HEK293T (cell line): Measurements from ENCODE around the gene RNASEH1.

ENCODE experiments used
- BHLHE40 ChIP-seq: fragments of 450-650 bp; IDR thresholded peaks from 2 replicates; pipeline ENCODE4 v1.6.1; 2016; ENCODE audit warnings: mild to moderate bottlenecking, moderate library complexity, borderline replicate concordance
- ELF4 ChIP-seq: fragments of 450-650 bp; IDR thresholded peaks from 2 replicates; pipeline ENCODE4 v1.6.1; 2017; ENCODE audit warnings: antibody characterized with exemption
- FOXA1 ChIP-seq: fragments of 450-650 bp; IDR thresholded peaks from 2 replicates; pipeline ENCODE4 v1.6.1; 2016; ENCODE audit warnings: mild to moderate bottlenecking
- FOXK2 ChIP-seq: fragments of 450-650 bp; IDR thresholded peaks from 2 replicates; pipeline ENCODE4 v1.6.1; 2016; ENCODE audit warnings: mild to moderate bottlenecking
- FOXM1 ChIP-seq: fragments of 450-650 bp; IDR thresholded peaks from 2 replicates; pipeline ENCODE4 v1.6.1; 2017; ENCODE audit warnings: mild to moderate bottlenecking, borderline replicate concordance
- L3MBTL2 ChIP-seq: fragments of 450-650 bp; conservative IDR thresholded peaks from 2 replicates; pipeline ENCODE4 v1.6.1; 2016; ENCODE audit warnings: mild to moderate bottlenecking
- LEF1 ChIP-seq: fragments of 450-650 bp; IDR thresholded peaks from 2 replicates; pipeline ENCODE4 v1.6.1; 2017; ENCODE audit warnings: mild to moderate bottlenecking, borderline replicate concordance
- NFRKB ChIP-seq: fragments of 450-650 bp; IDR thresholded peaks from 2 replicates; pipeline ENCODE4 v1.6.1; 2016; ENCODE audit warnings: mild to moderate bottlenecking, moderate library complexity
- SP1 ChIP-seq: fragments of 450-650 bp; IDR thresholded peaks from 2 replicates; pipeline ENCODE4 v1.6.1; 2017
- SUZ12 ChIP-seq: fragments of 450-650 bp; IDR thresholded peaks from 2 replicates; pipeline ENCODE4 v1.6.1; 2016; ENCODE audit warnings: mild to moderate bottlenecking
- TARDBP ChIP-seq: fragments of 450-650 bp; IDR thresholded peaks from 2 replicates; pipeline ENCODE4 v1.6.1; 2016
- ZNF384 ChIP-seq: fragments of 450-650 bp; IDR thresholded peaks from 2 replicates; pipeline ENCODE4 v1.6.1; 2016
- TF ChIP-seq, protein P1 (sequence below): fragments of 450-650 bp; IDR thresholded peaks from 2 replicates; pipeline ENCODE4 v1.6.1; 2016

DNA sequence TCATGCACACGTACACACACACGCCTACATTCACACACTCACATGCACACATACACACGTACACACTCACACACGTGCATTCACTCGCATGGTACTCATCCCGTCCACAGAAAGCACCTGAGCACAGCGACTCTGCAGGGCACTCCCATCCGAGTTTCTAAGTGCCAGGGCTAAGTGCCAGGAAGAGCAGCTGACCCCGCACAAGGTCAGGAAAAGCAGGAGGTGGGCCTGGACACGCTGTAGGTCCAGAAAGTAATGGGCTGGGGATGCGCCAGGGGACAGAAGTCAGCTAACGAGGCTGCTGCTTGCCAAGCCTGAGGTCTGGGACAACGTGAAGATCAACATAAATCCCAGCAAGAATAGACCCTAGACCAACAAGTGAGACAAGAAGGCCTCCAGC, 54.6 kb downstream of the RNASEH1 start:
- TF ChIP-seq FOXA1 (no peak), LEF1 (no peak), SP1 (no peak), ZNF384 (no peak), SUZ12 (no peak), BHLHE40 (no peak), FOXM1 (no peak), TARDBP (no peak), FOXK2 (no peak), NFRKB (no peak), ELF4 (no peak), L3MBTL2 (no peak)
- TF ChIP-seq, protein P1, sequence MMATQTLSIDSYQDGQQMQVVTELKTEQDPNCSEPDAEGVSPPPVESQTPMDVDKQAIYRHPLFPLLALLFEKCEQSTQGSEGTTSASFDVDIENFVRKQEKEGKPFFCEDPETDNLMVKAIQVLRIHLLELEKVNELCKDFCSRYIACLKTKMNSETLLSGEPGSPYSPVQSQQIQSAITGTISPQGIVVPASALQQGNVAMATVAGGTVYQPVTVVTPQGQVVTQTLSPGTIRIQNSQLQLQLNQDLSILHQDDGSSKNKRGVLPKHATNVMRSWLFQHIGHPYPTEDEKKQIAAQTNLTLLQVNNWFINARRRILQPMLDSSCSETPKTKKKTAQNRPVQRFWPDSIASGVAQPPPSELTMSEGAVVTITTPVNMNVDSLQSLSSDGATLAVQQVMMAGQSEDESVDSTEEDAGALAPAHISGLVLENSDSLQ, result no peak
